Upper lobe of left lung (tissue), 6 donors: ENCODE data around the gene MMD2. TPM values are rescaled to one million over a fixed set of nuclear protein-coding genes. Genes with fewer than 3 reads are reported as not detected.
"Not testable (repeated sequence)": the region's sequence is repeated elsewhere in the genome, so short reads cannot be mapped to it uniquely, and the experiment has no call there.

Source experiments
- ATAC-seq, 2 donors: fragments of 200-7000 bp; cut with Tn5 transposase; one replicate each; pipeline ENCODE4 v1.9.1; 2022; ENCODE audit warnings: mild to moderate bottlenecking in 2 of 2, moderate library complexity in 2 of 2; ENCODE audit not compliant: low FRiP score in 2 of 2
- DNase-seq, 2 donors: peaks; one replicate each; pipeline ENCODE4 v3.0.0-alpha.2; 2019 to 2020
- H3K27ac ChIP-seq, 4 donors: fragments of 200-600 bp; sonication (generic); one replicate each; pipeline ENCODE4 v1.5.1; 2016 to 2019
- H3K27me3 ChIP-seq, 4 donors: fragments of 200-600 bp; sonication (generic); one replicate each; pipeline ENCODE4 v1.5.1; 2017 to 2019
- H3K36me3 ChIP-seq, 4 donors: fragments of 200-600 bp; sonication (generic); one replicate each; pipeline ENCODE4 v1.5.1; 2016 to 2019
- H3K4me1 ChIP-seq, 4 donors: fragments of 200-600 bp; sonication (generic); one replicate each; pipeline ENCODE4 v1.5.1; 2018 to 2019
- H3K4me3 ChIP-seq, 4 donors: fragments of 200-600 bp; sonication (generic); one replicate each; pipeline ENCODE4 v1.5.1; 2017 to 2019; ENCODE audit warnings: mild to moderate bottlenecking in 2 of 4, moderate library complexity in 1 of 4
- H3K9me3 ChIP-seq, 4 donors: fragments of 200-600 bp; sonication (generic); one replicate each; pipeline ENCODE4 v1.5.1; 2018 to 2019
- CTCF ChIP-seq, 6 experiments: fragments of 450-650 bp in 4 of 6; fragments of 200-600 bp in 2 of 6; sonication (generic) in 2 of 6; IDR thresholded peaks; one replicate each; pipeline ENCODE4 v1.5.1; 2016 to 2019; ENCODE audit warnings: antibody characterized with exemption in 6 of 6
- EP300 ChIP-seq, 4 donors: sonication (generic); formaldehyde crosslinking; IDR thresholded peaks; one replicate each; pipeline ENCODE4 v1.5.1; 2017; ENCODE audit warnings: antibody characterized with exemption in 4 of 4, control low read depth in 2 of 4
- POLR2A ChIP-seq, 4 donors: fragments of 450-650 bp; IDR thresholded peaks; one replicate each; pipeline ENCODE4 v1.5.1; 2016 to 2017; ENCODE audit warnings: antibody characterized with exemption in 4 of 4, mild to moderate bottlenecking in 2 of 4
- POLR2AphosphoS5 ChIP-seq, 2 donors: sonication (generic); formaldehyde crosslinking; IDR thresholded peaks; one replicate each; pipeline ENCODE4 v1.5.1; 2017; ENCODE audit warnings: antibody characterized with exemption in 2 of 2
- WGBS, 2 donors: methylation state at CpG; one replicate each; pipeline ENCODE4 v1.1.5; 2017 to 2018; 5-methylcytosine and 5-hydroxymethylcytosine counted together
- total RNA-seq, 6 donors: library from RNA; depleted of rRNA in 4 of 6; stranded (reverse); fragments of >200 nt in 4 of 6; gene quantifications; one replicate each; pipeline versions ENCODE4 v1.1.0 to v1.2.1, GENCODE V29; 2016 to 2021
- donor health status: DM: no; HTN: no; CAD: no; lungs with moderate emphysema.
- donor health status: DM: no; HTN: yes; CAD: no; lungs with severe emphysema.

Gene MMD2
- total RNA-seq, 6 donors from 2014 or later = not detected

DNA sequence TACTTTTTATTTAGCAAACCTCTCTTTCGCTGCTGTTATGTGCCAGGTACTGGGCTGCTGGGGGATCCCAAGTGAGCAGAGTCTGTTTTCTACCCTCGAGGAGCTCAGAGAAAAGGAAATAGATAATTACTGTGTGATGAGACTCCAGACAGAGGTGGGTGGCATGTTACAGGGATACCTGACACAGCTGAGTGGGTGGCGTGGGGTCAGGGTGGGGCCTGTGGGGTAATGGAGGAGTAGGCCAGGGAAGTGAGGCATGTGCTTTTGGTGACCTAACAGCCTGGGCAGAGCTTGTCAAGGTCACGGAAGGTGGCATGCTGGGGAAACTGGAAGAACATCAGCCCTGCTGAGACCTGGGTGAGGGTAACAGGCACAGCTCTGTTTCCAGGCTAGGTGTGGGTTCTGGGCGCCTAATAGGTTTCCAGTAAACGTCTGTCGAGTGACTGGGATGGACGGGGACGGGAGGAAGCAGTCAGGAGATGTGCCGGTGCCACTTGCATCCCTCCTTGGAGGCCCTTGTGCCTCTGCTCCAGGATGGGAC lies 36.5 kb upstream of the MMD2 start:
- Histone ChIP-seq H3K4me3 (no peak overlapping the region), H3K27ac (no peak overlapping the region), H3K27me3 (no peaks in the 10 kb centered on the region), H3K9me3 (no peaks in the 10 kb centered on the region), H3K4me1 (no peaks in the 10 kb centered on the region), H3K36me3 (peaks cover 11 to 91% (median 71%) of the 10 kb centered on the region in 4 donors)
- ATAC-seq = no peak
- TF ChIP-seq POLR2A (IDR thresholded peaks at IDR 0.05) = no peak
- no peak for TF ChIP-seq CTCF (IDR thresholded peaks at IDR 0.05)
- no peak for TF ChIP-seq EP300 (IDR thresholded peaks at IDR 0.05)
- TF ChIP-seq POLR2AphosphoS5 (IDR thresholded peaks at IDR 0.05) = no peak
- WGBS, 2 donors = 91 to 94% methylated on average over 10 of the region's 10 CpGs
- no peak for DNase-seq

DNA sequence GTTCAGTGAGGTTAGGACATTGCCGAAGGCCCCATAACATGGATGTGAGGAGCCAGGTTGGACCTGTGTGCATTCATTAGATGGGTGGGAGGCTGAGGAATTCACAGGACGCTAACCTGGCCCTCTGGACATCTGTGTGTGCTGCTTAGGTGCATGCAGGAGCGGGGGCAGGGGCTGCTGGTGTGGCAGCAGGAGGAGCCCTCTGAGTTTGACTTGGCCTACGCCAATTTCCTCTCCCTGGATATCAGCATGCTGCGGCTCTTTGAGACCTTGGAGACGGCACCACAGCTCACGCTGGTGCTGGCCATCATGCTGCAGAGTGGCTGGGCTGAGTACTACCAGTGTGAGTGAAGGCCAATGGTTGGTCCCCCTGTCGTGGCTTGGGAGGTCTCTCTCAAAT lies 34.5 kb upstream of the MMD2 start:
- H3K9me3 ChIP-seq = no peaks in the 10 kb centered on the region
- ATAC-seq (no peak), DNase-seq (no peak)
- TF ChIP-seq POLR2A (IDR thresholded peaks at IDR 0.05) (no peak), EP300 (IDR thresholded peaks at IDR 0.05) (no peak), CTCF (IDR thresholded peaks at IDR 0.05) (no peak), POLR2AphosphoS5 (IDR thresholded peaks at IDR 0.05) (no peak)
- peaks cover 11 to 97% (median 74%) of the 10 kb centered on the region in 4 donors for H3K36me3 ChIP-seq
- no peak overlapping the region for H3K27ac ChIP-seq
- no peak overlapping the region for H3K4me3 ChIP-seq
- 98 to 100% methylated on average over 3 to 8 of the region's 8 CpGs for WGBS, 2 donors
- H3K27me3 ChIP-seq = no peaks in the 10 kb centered on the region
- no peaks in the 10 kb centered on the region for H3K4me1 ChIP-seq

DNA sequence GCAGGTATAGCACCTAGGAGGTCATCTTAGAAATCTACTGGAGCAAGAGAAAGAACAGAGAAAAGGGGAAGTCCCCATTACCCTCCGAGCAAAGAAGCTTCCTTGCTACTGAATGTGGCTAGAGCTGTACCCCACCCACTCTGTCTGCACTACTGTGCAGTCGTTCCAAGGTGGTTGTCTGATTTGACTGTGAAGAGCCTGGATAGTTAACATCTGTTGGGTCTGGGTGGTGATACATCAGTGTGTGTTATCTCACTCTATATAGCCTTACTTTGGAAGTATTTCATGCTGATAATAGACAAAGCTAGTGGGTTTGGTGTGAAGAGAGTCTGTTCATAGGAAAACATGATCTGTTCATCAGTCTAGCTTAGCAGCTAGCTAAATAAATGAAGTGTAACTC lies 23.8 kb upstream of the MMD2 start:
- peak in 1 of 2 donors; percentile 50 for ATAC-seq
- H3K4me1 ChIP-seq, H3K27me3 ChIP-seq, DNase-seq, H3K9me3 ChIP-seq, H3K27ac ChIP-seq, H3K4me3 ChIP-seq: not testable (repeated sequence)
- H3K36me3 ChIP-seq = peaks cover 7 to 71% (median 42%) of the 10 kb centered on the region in 4 donors
- WGBS, 2 donors = 53% methylated on average over 2 of the region's 2 CpGs; no CpG with 5 or more reads in 1 of the 2 donors

- H3K9me3 ChIP-seq, H3K27me3 ChIP-seq, H3K4me1 ChIP-seq, H3K27ac ChIP-seq, ATAC-seq, H3K4me3 ChIP-seq, DNase-seq: not testable (repeated sequence)
- 95% methylated on average over 17 of the region's 17 CpGs for WGBS, 2 donors
- peaks cover 7 to 72% (median 42%) of the 10 kb centered on the region in 4 donors for H3K36me3 ChIP-seq
Observed at GRCh38 chr7:4981295-4981890, 22.4 kb upstream of the MMD2 start.

GRCh38 chr7:4975626-4976025 lies 16.6 kb upstream of the MMD2 start:
- H3K9me3 ChIP-seq, ATAC-seq, H3K27ac ChIP-seq, H3K4me3 ChIP-seq, DNase-seq, H3K27me3 ChIP-seq: not testable (repeated sequence)
- H3K36me3 ChIP-seq = peaks cover 7 to 35% (median 27%) of the 10 kb centered on the region in 4 donors
- 94 to 97% methylated on average over 12 to 13 of the region's 13 CpGs for whole genome bisulfite sequencing, 2 donors
- peaks cover 6 to 14% (median 12%) of the 10 kb centered on the region in 4 donors for H3K4me1 ChIP-seq

DNA sequence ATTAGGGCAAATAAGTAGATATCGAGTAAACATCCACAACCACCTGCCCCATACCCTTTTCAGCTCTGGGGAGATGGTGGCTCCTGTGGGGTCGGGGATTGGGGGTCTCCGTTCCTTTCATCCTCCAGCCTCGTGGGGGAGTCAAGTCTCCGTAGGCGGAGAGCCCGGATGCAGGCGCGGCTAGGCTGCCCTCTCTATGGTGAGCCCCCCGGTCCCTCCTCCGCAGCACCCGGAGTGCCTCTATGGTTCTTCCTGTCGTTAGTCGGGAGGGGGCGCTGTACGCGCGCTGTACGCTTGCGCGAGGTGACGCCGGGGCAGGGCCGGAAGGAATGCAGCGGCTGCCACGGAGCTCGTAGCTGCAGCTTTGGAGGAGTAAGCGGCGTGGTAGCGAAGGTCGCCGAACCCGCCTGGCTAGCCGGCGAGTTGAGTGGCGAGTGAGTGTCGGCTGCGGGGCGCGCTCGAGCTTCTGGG lies 14.8 kb upstream of the MMD2 start:
- DNase-seq (peak; percentile 91 to 97), ATAC-seq (peak; percentile 98 to 99)
- Histone ChIP-seq H3K36me3 (peaks cover 7 to 26% (median 22%) of the 10 kb centered on the region in 4 donors), H3K27ac (peak overlapping the region; percentile 83 to 94 (median 88)), H3K4me1 (peaks cover 6 to 14% (median 12%) of the 10 kb centered on the region in 4 donors), H3K9me3 (no peaks in the 10 kb centered on the region), H3K4me3 (peak overlapping the region; percentile 87 to 96 (median 92)), H3K27me3 (no peaks in the 10 kb centered on the region)
- TF ChIP-seq POLR2A (IDR thresholded peaks at IDR 0.05) (peak in 2 of 4 donors; percentile 30 to 72), CTCF (IDR thresholded peaks at IDR 0.05) (peak; percentile 75 to 95 (median 89)), POLR2AphosphoS5 (IDR thresholded peaks at IDR 0.05) (peak; percentile 74 to 83), EP300 (IDR thresholded peaks at IDR 0.05) (no peak)
- WGBS, 2 donors = 7 to 30% methylated on average over 3 to 19 of the region's 41 CpGs

- H3K27ac ChIP-seq, H3K27me3 ChIP-seq, H3K4me3 ChIP-seq, H3K9me3 ChIP-seq, ATAC-seq, DNase-seq: not testable (repeated sequence)
- H3K36me3 ChIP-seq = peaks cover 0 to 13% (median 10%) of the 10 kb centered on the region in 4 donors
- WGBS, 2 donors = 85% methylated on average over 9 of the region's 10 CpGs
- H3K4me1 ChIP-seq = peaks cover 4 to 14% (median 12%) of the 10 kb centered on the region in 4 donors
Observed at GRCh38 chr7:4972446-4972845, 13.5 kb upstream of the MMD2 start.
